Measurements from ENCODE around the gene BMP6. TPM values are rescaled to one million over a fixed set of nuclear protein-coding genes. Genes with fewer than 3 reads are reported as not detected.
A peak's percentile ranks its signal among the peaks of the same experiment; 100 is the strongest.

The BMP6 gene
- total RNA-seq, 2 experiments from 2014 or later, result 0.38 to 1.1 TPM

DNA sequence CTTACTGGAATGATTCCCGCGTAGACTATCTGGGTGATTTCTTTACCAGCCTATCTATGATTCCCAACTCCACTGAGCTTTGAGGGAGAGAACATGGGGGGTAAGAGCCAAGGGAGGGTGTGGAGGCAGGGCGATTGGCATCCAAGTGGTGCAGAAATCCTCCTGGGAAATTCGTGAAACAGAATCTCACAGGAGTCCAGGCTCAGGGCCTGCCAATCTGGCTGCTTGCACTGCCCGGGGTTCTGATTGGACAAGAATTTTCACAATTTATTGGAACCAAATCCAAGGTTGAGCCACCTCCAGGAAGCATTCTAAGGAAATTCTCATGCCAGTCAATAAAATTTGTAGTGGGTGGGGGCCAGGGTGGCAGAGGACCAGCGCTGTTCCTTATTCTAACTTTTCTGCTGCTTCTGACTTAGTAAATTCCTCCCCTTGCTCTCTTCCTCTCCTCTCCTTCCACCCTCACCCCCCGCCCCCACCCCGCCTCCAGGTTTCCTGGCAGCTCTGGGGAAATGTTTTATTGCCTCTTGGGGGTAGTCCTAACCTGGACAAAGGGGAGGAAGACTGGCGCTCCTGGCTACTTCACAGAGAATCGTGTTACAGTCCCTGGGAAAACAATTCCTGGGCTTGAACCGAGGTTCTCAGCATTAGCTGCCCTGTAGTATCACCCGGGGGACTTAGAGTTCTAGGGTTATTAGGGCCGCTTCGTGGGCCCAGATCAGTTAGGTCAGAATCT lies 3.1 kb downstream of the BMP6 start:
- Histone ChIP-seq H3K4me2 (ENCODE audit: low read length) (peak overlapping the region; percentile 63; the same call in 1 of the 2 replicates), H3K9me3 (ENCODE audit: low read length) (no peaks in the 10 kb centered on the region), H3K4me3 (ENCODE audit: low read depth, low read length, poor library complexity, severe bottlenecking) (no peak overlapping the region), H4K20me1 (ENCODE audit: insufficient read depth, low read length) (no peaks in the 10 kb centered on the region), H3K4me1 (ENCODE audit: insufficient read depth, low read length, poor library complexity, severe bottlenecking) (peaks cover 19% of the 10 kb centered on the region), H3K27ac (ENCODE audit: low read depth, low read length, poor library complexity, severe bottlenecking) (no peak overlapping the region), H3K79me2 (ENCODE audit: insufficient read depth, low read depth, low read length) (no peaks in the 10 kb centered on the region), H3K9me2 (ENCODE audit: insufficient read depth, low read length) (no peaks in the 10 kb centered on the region), H3K36me3 (ENCODE audit: insufficient read depth, low read length) (no peaks in the 10 kb centered on the region), H2AFZ (ENCODE audit: low read length) (no peak overlapping the region)
- DNase-seq (ENCODE audit: low spot score), result no peak
- CTCF ChIA-PET (ENCODE audit: unreplicated experiment), result interaction anchor here (0.6 kb wide), 1 partner anchor 628 kb away, joined by 3 read pairs; no protein-coding TSS in a partner anchor
- intact Hi-C loops (cut with micrococcal nuclease; ENCODE audit: unreplicated experiment), result no loop called here
- TF ChIP-seq, protein P1, sequence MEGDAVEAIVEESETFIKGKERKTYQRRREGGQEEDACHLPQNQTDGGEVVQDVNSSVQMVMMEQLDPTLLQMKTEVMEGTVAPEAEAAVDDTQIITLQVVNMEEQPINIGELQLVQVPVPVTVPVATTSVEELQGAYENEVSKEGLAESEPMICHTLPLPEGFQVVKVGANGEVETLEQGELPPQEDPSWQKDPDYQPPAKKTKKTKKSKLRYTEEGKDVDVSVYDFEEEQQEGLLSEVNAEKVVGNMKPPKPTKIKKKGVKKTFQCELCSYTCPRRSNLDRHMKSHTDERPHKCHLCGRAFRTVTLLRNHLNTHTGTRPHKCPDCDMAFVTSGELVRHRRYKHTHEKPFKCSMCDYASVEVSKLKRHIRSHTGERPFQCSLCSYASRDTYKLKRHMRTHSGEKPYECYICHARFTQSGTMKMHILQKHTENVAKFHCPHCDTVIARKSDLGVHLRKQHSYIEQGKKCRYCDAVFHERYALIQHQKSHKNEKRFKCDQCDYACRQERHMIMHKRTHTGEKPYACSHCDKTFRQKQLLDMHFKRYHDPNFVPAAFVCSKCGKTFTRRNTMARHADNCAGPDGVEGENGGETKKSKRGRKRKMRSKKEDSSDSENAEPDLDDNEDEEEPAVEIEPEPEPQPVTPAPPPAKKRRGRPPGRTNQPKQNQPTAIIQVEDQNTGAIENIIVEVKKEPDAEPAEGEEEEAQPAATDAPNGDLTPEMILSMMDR (conservative IDR thresholded peaks at IDR 0.05; ENCODE audit: low read length), result no peak
- TF ChIP-seq EZH2phosphoT487 (IDR thresholded peaks at IDR 0.05; ENCODE audit: borderline replicate concordance, low read depth, low read length), result no peak
- BruUV-seq (replicated peaks), result no TSS peak
- POLR2A ChIA-PET, result interaction anchor here (0.5 to 1.2 kb wide), 2 partner anchors 150 to 333 kb away, joined by 4 read pairs; no protein-coding TSS in a partner anchor

DNA sequence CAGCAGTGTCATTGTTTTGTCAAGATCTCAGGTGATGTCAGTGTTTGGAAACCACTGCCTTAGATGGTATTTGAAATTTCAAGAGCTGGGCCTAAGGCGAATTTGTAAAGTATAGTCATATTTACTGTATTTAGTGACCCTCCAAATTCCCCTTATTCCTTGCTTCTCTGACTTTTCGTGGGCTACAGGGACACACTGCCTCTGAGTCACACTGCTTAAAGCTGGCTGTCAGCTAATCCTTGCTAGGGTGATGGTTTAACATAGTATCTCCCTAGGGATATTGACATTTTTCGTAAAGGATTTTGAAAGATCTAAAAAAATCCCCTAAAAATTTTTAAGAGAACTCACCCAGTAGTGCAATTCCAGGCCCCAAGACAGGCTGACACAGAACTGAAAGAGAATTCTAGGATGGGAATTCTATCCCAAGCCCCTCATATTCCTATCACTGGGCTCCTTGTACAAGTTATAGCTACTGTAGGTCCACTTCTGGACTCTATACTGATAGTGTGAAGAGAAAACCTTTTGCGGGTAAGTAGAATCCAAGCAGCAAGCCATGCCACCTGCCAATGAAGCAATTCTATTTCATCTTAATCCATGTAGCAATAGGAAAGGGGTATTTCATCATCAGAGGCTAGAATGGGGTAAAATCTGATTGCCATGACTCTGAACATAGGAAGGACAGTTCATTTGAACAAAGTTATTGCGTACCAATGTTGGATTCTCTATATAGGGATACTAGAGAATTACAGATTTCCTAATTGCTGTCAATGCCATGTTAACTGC lies 4.3 kb downstream of the BMP6 start:
- Histone ChIP-seq H3K4me1 (ENCODE audit: insufficient read depth, low read length, poor library complexity, severe bottlenecking) (peaks cover 19% of the 10 kb centered on the region), H3K36me3 (ENCODE audit: insufficient read depth, low read length) (no peaks in the 10 kb centered on the region), H3K4me2 (ENCODE audit: low read length) (no peak overlapping the region), H3K9me2 (ENCODE audit: insufficient read depth, low read length) (no peaks in the 10 kb centered on the region), H3K79me2 (ENCODE audit: insufficient read depth, low read depth, low read length) (no peaks in the 10 kb centered on the region), H2AFZ (ENCODE audit: low read length) (no peak overlapping the region), H3K9me3 (ENCODE audit: low read length) (no peaks in the 10 kb centered on the region), H3K27ac (ENCODE audit: low read depth, low read length, poor library complexity, severe bottlenecking) (no peak overlapping the region), H4K20me1 (ENCODE audit: insufficient read depth, low read length) (no peaks in the 10 kb centered on the region), H3K4me3 (ENCODE audit: low read depth, low read length, poor library complexity, severe bottlenecking) (no peak overlapping the region)
- no peak for TF ChIP-seq EZH2phosphoT487 (IDR thresholded peaks at IDR 0.05; ENCODE audit: borderline replicate concordance, low read depth, low read length)
- ChIA-PET CTCF (ENCODE audit: unreplicated experiment) (no interaction called here), POLR2A (interaction anchor here (0.9 kb wide), 1 partner anchor 283 kb away, joined by 3 read pairs; no protein-coding TSS in a partner anchor)
- no TSS peak for BruUV-seq (replicated peaks)
- intact Hi-C loops (cut with micrococcal nuclease; ENCODE audit: unreplicated experiment), result no loop called here
- DNase-seq (ENCODE audit: low spot score), result no peak

DNA sequence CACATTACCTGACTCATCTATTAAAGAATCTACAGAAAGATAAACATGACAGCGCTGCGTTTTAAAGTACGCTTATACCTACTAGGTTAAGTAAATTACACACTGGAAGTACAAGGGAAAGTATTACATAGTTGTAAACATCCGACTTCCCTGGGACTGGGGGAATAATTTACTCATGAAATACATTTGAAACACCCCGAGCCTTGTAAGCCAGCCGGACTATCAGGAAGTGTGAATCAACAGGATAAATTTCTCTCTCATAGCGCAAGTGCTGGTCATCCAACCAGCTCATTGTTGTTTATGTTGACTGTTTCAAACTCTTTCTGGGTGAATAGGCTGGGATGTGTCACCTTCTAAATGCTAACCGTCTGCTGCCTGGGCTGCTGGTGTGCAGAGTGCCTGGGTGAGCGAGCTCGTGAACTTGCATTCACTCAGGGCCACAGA lies 4.9 kb downstream of the BMP6 start:
- TF ChIP-seq, protein P1 (conservative IDR thresholded peaks at IDR 0.05; ENCODE audit: low read length), result no peak
- TF ChIP-seq EZH2phosphoT487 (IDR thresholded peaks at IDR 0.05; ENCODE audit: borderline replicate concordance, low read depth, low read length), result no peak
- Histone ChIP-seq H3K27ac (ENCODE audit: low read depth, low read length, poor library complexity, severe bottlenecking) (no peak overlapping the region), H3K36me3 (ENCODE audit: insufficient read depth, low read length) (no peaks in the 10 kb centered on the region), H3K4me1 (ENCODE audit: insufficient read depth, low read length, poor library complexity, severe bottlenecking) (peaks cover 19% of the 10 kb centered on the region), H3K9me3 (ENCODE audit: low read length) (no peaks in the 10 kb centered on the region), H2AFZ (ENCODE audit: low read length) (no peak overlapping the region), H3K4me2 (ENCODE audit: low read length) (no peak overlapping the region), H3K79me2 (ENCODE audit: insufficient read depth, low read depth, low read length) (no peaks in the 10 kb centered on the region), H3K4me3 (ENCODE audit: low read depth, low read length, poor library complexity, severe bottlenecking) (no peak overlapping the region), H3K9me2 (ENCODE audit: insufficient read depth, low read length) (no peaks in the 10 kb centered on the region), H4K20me1 (ENCODE audit: insufficient read depth, low read length) (no peaks in the 10 kb centered on the region)
- ChIA-PET CTCF (ENCODE audit: unreplicated experiment) (no interaction called here), POLR2A (no interaction called here)
- no peak for DNase-seq (ENCODE audit: low spot score)
- intact Hi-C loops (cut with micrococcal nuclease; ENCODE audit: unreplicated experiment), result no loop called here
- no TSS peak for BruUV-seq (replicated peaks)

Data from OCI-LY7 (cell line).